Measurements from ENCODE around the gene KIF3B.
"Not testable (repeated sequence)": the region's sequence is repeated elsewhere in the genome, so short reads cannot be mapped to it uniquely, and the experiment has no call there.

The KIF3B gene

GRCh38 chr20:32330555-32330897, 53.1 kb downstream of the KIF3B start:
- no peak for DNase-seq (ENCODE audit: low read depth in 2 of 2)

- DNase-seq (ENCODE audit: low read depth in 2 of 2): no peak
Measured at GRCh38 chr20:32332614-32333013, 55.2 kb downstream of the KIF3B start.

- DNase-seq (ENCODE audit: low read depth in 2 of 2): no peak
Measured at GRCh38 chr20:32333181-32333987, 55.9 kb downstream of the KIF3B start.

DNA sequence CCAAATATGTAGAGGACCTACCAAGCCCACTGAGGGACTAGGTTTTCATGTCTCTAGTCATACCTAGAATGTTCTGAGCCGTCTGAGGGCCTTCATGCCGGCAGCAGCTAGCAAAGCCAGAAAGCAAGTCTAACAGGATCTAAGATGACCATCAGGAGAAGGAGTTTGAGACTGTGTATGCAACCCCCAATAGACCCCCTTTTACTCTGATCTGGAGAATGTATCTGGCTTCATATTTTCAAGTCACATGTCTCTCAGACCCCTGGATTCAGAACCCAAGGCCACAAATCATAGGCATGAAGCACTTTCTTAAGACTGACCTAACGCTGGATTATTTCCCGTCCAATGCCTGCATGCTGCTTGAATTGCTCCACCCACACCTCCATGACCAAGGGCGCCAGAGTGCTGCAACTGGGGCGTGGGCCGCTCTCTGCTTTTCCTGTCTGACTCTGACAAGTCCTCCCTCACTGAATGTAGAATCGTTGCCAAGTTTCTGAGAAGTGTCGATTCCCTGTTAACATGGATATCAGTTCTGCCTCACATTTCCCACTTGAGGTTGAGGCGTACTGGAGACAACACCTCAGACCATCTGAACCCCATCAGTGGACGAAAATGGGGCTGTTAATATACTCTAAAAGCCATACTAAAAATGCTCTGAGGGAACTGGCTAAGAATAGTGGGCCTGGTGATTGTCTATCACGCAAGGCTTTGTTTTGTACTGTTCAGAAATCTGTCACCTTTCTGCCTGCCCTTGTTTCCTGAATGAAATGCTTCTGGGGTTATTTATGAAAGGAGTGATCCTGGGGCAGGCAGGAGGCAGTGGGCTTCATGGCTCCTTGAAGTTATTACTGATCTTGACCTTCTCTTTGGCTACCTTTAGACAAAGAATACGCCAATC, 56.8 kb downstream of the KIF3B start:
- peak; percentile 13 to 35 for DNase-seq (ENCODE audit: low read depth in 2 of 2)

GRCh38 chr20:32336918-32337347, 59.5 kb downstream of the KIF3B start:
- DNase-seq (ENCODE audit: low read depth in 2 of 2): no peak

DNA sequence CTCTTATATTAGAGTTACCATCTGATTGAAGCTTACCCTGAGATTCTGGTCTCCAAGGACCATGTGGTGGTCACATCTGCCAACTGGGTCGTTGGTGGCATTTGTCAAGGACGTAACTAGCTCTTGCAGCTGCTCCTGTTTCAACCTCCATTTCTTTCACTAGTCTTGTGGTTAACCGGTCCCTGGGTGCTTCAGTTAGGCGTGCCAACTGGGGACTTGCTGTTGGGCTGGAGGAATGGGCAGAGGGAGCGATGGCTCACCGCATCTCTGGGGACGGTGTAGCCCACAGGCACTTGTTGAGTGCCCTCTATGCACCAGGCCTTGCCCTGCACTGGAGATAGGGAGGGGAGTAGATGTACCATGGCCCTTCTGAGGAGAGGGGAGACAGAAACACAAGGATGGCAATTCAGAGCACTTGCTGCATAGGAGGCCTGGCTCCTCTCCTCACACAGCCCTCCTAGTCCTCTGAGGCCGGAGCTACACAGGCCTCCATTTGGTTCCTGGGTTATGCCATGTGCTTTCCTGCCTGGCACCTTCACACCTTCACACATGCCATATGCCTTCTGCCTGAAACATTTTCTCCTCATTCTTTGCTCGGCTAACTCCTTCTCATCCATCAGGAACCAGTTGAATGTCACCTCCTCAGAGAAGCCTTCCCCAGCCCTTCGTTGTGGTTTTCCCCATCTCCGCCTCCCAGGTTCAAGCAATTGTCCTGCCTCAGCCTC, 60.6 kb downstream of the KIF3B start:
- DNase-seq (ENCODE audit: low read depth in 2 of 2): no peak

DNA sequence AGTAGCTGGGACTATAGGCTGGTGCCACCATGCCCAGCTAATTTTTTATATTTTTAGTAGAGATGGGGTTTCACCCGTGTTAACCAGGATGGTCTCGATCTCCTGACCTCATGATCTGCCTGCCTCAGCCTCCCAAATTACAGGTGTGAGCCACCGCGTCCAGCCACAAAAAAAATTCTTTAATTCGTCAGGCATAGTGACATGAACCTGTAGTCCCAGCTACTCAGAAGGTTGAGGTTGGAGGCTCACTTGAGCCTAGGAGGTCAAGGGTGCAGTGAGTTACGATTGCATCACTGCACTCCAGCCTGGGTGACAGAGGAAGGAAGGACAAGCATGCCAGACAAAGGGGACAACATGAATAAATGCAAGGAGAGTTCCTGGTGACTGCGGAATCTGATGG, 61.2 kb downstream of the KIF3B start:
- DNase-seq (ENCODE audit: low read depth in 2 of 2): no peak

- DNase-seq (ENCODE audit: low read depth in 2 of 2): no peak
Measured at GRCh38 chr20:32339116-32339515, 61.7 kb downstream of the KIF3B start.

- DNase-seq (ENCODE audit: low read depth in 2 of 2): not testable (repeated sequence)
Measured at GRCh38 chr20:32341053-32341452, 63.6 kb downstream of the KIF3B start.

DNA sequence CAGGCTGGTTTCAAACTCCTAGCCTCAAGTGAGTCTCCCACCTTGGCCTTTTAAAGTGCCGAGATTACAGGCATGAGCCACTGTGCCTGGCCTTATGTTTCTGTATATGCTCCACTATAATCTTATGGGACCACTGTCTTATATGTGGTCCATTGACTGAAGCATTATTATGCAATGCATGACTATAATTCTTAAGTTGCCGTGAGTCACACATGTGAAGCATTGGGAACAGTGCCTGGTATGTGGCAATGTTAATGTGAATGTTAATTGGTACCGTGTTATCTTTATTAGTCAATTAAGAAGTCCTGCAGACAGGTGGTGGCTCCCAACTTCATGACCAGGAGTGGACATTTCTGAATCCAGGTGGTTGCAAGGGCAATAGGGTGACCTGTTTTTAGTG, 66.0 kb downstream of the KIF3B start:
- no peak for DNase-seq (ENCODE audit: low read depth in 2 of 2)

GRCh38 chr20:32344835-32345506, 67.5 kb downstream of the KIF3B start:
- DNase-seq (ENCODE audit: low read depth in 2 of 2): no peak

- no peak for DNase-seq (ENCODE audit: low read depth in 2 of 2)
Measured at GRCh38 chr20:32348207-32348606, 70.8 kb downstream of the KIF3B start.

DNA sequence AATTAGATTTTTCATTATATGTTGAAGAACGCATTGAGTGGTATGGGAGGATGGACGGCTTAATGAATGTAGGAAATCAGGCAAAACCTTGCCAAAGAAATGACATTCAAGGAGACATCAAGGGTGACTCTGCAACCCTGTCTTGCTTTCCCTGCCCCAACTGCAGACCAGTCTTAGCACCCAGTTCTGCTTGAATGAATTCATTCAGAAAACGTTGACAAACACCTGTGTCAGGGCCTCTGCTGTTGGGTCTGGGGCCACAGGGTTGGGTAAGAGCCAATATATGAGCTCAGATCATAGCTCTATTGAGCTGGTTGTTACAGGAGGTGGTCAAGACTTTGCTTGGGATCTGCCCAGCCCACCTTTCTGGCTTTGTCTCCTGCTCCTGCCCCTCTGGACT, 73.0 kb downstream of the KIF3B start:
- no peak for DNase-seq (ENCODE audit: low read depth in 2 of 2)

- no peak for DNase-seq (ENCODE audit: low read depth in 2 of 2)
Measured at GRCh38 chr20:32352121-32352720, 74.8 kb downstream of the KIF3B start.

DNA sequence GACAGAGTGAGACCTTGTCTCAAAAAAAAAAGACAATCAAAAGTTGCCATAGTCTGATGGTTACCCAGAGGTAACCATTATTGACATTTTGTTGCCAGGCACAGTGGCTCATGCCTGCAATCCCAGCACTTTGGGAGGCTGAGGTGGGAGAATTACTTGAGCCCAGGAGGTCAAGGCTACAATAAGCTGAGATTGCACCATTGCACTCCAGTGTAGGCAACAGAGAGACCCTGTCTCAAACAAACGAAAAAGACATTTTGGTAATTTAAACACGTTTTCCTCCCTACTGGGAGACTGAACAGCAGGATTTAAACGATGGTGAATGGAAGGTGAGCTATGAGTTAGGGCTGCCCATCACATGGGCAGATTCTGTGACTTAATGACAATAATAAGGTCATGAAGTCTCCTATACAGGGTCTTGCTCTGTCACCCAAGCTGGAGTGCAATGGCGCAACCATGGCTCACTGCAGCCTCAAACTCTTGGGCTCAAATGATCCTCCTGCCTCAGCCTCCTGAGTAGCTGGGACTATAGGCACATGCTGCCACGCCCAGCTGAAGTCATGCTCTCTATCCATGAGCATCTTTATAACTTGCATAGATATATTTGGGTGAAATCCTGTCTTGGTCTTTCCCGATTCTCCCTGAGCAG, 76.5 kb downstream of the KIF3B start:
- no peak for DNase-seq (ENCODE audit: low read depth in 2 of 2)

GRCh38 chr20:32354592-32355416, 77.4 kb downstream of the KIF3B start:
- no peak for DNase-seq (ENCODE audit: low read depth in 2 of 2)

DNA sequence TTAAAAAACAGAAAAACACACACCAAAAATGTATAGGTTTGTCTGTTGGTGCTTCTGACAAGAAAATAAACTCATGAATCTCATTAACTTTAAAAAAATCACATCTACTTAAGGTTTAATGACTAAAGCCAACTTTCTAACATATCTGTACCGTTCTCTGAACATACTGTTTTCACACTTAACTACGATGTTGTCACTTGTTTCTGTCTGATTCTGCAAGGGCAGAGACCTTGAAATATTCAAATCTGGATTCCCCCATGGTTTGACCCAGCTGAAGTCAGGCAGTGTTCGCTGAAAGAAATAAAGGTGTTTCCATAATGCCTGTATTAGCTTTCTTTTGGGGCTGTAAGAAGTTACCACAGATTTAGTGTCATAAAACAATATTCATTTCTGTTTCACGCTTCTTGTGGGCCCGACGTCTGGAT, 78.0 kb downstream of the KIF3B start:
- no peak for DNase-seq (ENCODE audit: low read depth in 2 of 2)

GRCh38 chr20:32355907-32356621, 78.6 kb downstream of the KIF3B start:
- DNase-seq (ENCODE audit: low read depth in 2 of 2): not testable (repeated sequence)
